ENCODE data around the gene IL1R1.

Gene IL1R1

DNA sequence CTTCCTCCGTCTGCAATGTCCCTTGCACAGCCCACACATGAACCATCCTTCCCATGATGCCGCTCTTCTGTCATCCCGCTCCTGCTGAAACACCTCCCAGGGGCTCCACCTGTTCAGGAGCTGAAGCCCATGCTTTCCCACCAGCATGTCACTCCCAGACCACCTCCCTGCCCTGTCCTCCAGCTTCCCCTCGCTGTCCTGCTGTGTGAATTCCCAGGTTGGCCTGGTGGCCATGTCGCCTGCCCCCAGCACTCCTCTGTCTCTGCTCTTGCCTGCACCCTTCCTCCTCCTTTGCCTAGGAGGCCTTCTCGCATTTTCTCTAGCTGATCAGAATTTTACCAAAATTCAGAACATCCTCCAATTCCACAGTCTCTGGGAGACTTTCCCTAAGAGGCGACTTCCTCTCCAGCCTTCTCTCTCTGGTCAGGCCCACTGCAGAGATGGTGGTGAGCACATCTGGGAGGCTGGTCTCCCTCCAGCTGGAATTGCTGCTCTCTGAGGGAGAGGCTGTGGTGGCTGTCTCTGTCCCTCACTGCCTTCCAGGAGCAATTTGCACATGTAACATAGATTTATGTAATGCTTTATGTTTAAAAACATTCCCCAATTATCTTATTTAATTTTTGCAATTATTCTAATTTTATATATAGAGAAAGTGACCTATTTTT is 35.4 kb downstream of the IL1R1 start:
- DNase-seq = no peak

- no peak for DNase-seq
Measured at GRCh38 chr2:102179061-102179460, 36.5 kb downstream of the IL1R1 start.

- DNase-seq = no peak
Measured at GRCh38 chr2:102179788-102180686, 37.5 kb downstream of the IL1R1 start.

GRCh38 chr2:102180687-102180999 is 38.1 kb downstream of the IL1R1 start:
- no peak for DNase-seq

- no peak for DNase-seq
Measured at GRCh38 chr2:102181376-102181775, 38.8 kb downstream of the IL1R1 start.

DNA sequence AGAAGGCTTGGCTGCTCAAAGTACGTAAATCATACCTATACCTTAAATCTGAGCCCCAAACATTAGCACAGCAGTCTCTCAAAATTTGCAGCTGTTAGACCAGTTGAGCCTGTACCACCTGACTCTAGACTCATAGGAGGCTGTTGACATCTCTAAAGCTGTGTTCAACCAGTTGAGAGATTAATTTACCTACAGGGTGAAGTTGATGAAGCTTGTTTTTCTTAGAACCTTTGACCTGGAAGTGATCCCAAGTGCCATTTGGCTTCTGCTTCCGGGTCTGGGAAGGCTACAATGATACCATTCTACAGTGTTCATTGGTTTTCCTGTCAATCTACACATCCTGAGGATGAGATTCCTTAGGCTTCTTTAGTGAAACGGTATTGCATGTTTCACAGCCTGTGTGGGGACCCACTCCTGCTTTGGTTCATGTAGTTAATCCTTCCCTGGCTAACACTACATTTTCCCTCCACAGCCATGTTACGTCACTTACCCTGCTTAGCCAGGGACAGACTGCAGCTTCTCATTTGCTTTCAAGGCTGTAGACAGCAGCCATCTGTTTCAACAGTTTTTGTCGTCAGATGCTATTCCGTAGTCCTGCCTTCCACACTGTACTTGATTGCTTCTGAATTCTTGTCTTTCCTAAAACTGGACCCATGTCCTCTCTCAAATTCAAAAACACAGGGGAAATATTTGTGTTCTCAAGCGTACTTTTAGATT is 39.5 kb downstream of the IL1R1 start:
- no peak for DNase-seq

DNA sequence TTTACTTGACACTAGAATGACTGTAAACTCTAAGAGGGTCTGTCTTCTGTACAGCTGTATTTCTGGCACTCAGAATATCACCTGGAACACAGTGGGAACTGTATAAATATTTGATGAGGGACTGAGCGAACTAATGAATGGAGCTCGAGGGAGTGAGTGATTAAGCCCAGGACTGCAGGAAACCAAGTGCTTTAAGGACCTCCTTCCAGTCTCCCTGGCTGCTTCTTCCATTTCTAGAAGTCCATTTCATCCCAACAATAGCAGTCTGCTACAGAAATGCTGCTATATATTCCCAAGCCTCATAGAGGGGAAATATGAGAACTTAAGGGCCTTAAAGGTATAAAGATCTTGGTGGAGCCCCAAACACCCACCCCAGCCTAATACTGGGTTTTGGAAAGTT is 41.5 kb downstream of the IL1R1 start:
- DNase-seq = no peak

GRCh38 chr2:102184568-102184967 is 42.0 kb downstream of the IL1R1 start:
- no peak for DNase-seq

DNA sequence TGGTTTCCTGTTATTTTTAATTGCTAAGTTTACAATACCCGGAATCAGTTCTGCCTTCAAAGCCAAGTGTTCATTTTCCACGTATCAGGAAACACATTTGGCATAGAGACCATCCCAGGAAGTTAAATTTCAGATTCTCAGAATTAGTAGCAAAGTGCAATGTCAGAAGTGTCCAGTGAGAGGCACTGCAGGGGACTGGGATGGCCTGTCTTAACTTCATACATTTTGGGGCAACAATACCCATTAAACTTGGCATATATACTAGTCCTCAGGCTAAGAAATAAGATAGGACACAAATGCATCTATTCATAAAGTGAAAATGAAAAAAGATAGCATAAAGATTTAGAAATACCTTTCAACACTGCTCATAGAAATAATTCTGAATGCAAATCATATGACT is 42.8 kb downstream of the IL1R1 start:
- DNase-seq = no peak

DNA sequence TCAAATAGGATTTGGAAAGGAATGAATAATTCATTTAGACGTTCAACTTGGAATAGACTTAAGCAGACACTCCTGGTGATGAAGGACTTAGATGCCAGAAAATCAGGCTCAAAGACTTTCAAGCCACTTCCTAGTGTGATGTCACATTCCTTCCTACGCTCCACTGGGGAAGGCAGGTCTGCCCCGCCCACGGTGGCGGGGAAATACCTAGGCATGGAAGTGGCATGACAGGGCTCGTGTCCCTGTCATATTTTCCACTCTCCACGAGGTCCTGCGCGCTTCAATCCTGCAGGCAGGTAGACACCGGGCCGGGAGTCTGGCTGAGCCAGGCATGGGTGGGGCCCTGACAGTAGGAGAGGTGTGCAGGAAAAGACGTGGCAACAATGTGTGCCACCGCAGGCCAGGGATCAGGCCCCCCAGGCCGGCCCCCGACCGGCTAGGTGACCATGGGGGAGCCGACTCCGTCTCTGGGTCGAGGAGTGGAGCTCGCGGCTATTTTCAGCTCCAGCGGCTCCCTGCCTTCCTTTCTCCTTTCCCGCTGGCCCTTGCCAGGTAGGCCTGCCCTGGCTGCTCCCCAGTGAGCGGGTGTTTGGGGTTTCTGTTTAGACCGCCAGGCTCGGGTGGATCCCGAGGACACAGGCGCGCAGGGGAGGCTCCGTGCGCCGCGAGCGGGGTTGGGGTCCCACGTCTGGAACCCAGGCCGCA is 44.4 kb downstream of the IL1R1 start, which contains the start of gene IL1RL2:
IL1RL2 (plus strand) TSS at position 233 of the 705 bp plus-strand sequence. CDS start 845 bp downstream, outside the sequence.
- DNase-seq = no peak

DNA sequence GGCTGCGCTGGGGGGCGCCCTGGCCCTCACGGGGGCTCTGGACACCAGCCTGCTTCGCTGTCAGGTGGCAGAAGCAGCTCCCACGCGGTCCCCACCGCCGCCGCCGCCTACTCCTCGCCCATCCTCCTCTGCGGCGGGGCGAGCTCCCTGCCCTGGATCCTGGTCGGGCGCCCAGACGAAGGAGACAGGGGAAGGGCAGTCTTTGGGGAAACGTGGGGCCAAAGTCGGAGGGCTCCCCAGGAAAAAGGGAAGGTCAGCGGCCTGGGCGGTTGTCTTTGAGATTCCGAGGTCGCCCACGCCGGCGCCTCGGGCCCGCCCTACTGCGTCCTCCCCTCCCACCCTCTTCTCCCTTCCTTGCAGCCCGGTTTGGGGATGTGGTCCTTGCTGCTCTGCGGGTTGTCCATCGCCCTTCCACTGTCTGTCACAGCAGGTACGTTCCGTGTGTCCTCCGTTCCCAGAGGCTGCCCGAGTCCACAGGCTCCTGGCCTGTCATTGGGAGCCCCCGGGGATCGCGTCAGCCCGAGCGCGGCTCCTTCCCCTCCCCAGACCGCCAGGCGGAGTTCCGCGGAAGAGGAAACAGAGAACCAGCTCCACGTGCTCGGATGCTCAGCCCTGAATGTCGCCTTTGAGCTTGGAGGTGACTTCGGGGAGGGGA is 45.1 kb downstream of the IL1R1 start:
- peak; percentile 24 for DNase-seq

GRCh38 chr2:102190430-102191107 is 48.0 kb downstream of the IL1R1 start:
- DNase-seq = no peak

DNA sequence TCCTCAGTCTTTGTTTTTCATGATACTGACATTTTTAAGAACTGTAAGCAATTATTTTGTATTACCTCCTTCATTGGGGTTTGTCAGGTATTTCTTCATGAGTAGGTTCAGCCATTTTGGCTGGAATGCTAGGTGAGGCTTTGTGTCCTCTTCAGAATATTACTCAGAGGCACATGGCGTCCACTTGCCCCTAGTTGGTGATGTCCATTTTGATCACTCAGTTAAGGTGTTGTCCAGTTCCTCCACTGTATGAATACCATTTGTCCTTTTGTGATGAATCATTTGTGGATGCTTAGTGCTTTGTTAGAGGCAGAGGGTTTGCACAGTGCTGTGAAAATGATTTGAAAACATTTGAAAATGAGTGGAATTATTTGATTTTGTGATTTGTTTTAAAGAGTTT is 49.0 kb downstream of the IL1R1 start:
- no peak for DNase-seq

GRCh38 chr2:102193074-102193473 is 50.5 kb downstream of the IL1R1 start:
- no peak for DNase-seq

DNA sequence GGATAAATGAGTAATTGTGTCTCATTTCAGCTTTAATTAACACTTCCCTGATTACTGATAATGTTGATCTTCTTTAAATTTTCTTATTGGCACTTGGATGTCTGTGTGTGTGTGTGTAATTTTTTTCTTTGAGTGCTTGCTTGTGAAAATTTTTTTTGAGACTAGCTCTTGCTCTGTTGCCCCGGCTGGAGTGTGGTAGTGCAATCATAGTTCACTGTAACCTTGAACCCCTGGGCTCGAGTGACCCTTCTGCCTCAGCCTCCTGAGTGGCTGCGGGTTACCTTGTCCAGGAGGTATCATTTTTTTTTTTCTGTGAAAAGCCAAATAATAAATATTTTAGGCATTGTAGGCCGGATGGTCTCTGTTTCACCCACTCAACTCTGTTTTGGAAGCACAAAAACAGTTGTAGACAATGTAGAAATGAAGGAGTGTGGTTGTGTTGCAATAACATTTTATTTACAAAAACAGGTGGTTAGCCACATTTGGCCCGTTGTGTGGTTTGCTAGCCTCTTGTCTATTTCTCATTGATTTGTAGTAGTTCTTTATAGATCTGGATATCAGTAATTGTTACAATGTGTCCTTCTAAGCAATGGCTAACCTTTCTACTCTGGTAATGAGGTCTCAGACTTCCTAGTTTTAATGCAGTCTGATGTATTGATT is 52.2 kb downstream of the IL1R1 start:
- no peak for DNase-seq

DNA sequence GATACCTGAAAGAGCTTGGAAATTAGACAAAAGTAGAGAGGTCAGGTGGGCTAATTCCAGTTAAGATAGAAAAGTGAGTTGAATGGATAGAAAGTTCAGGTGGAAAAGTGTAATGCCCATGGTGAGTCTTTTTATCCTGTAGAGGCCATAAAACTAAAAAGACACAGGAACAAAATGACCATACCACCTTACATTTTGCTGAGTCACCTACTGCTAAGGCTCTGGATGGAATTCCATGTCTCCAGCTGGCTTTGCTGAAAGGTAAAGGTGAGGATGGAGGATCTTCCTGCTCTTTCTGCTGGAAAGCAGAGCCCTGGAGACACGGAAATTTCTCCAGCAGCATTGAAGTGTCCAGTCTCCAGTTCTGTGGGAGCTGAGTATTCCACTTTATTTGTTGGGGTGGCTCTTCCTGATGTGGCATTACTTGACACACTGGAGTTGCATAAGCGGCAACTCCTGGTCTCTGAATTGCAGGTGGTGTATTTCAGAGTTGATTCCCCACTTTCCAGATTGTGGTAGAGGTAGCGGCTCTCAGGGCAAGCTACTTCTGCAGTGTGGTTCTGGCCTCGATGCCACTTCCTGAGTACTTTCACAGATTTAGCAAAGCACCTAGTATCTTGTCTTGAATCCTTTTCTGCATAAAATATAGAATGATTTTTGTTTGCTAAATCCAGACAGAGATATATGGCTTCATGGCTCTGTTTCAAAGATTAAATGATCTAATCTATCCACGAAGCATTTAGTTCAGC is 55.0 kb downstream of the IL1R1 start:
- no peak for DNase-seq

GRCh38 chr2:102200539-102200938 is 58.0 kb downstream of the IL1R1 start:
- DNase-seq = no peak

DNA sequence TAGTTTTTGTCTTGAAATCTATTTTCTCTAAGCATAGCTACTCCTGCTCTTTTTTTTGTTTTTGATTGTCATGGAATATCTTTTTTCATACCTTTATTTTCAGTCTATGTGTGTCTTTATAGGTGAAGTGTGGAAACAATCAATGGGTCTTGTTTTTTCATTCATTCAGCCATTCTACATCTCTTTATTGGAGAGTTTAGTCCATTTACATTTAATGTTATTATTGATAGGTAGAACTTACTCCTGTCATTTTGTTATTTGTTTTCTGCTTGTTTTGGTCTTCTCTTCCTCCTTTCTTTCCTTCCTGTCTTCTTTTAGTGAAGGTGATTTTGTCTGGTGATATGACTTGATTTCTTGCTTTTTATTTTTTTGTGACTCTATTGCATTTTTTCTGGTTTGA is 62.1 kb downstream of the IL1R1 start:
- no peak for DNase-seq

- DNase-seq = no peak
Measured at GRCh38 chr2:102206666-102207341, 64.3 kb downstream of the IL1R1 start.

GRCh38 chr2:102208774-102209173 is 66.2 kb downstream of the IL1R1 start:
- DNase-seq = no peak
